ENCODE data around the gene MYB. TPM values are rescaled to one million over a fixed set of nuclear protein-coding genes. Genes with fewer than 3 reads are reported as not detected.
A peak's percentile ranks its signal among the peaks of the same experiment; 100 is the strongest.

MYB gene
- total and polyA plus RNA-seq, 2 of the 13 experiments (the other 11 are each of a cell fraction or from before 2014, with no cell fraction given): 0.04 to 0.20 TPM

DNA sequence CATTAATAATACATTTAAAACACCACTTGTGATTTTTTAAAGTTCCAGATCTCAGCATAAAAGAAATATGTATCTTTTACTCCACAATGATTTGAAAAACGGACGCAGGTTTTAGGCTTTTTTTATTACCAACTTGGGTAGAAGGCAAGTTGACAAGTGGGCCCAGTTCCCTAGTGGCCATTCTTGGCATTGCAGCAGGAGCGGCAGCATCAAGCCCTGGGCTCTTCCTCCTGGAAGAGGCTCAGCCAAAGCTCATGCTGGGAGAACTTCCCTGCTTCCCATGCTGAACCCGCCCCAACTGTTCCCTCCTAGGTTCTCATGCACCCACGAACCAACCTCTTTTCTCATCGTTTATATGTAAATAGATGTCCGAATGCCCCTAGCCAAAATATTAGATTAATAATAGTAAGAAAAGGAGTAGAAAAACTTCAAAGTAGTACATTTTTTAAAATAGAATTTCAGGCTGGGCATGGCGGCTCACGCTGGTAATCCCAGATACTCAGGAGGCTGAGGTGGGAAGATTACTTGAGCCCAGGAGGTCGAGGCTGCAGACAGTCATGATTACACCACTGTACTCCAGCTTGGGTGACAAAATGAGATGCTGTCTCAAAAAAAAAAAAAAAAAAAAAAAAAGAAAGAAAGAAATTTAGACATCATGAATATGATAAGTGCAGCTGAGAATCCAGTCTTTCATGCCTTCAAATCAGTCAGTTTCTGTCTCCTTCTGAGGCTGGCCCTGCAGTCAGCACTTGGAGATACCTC is 18.2 kb upstream of the MYB start:
- Histone ChIP-seq H3K79me2 (ENCODE audit: insufficient read depth, low read length) (no peaks in the 10 kb centered on the region), H4K20me1 (ENCODE audit: insufficient read depth, low read length) (no peaks in the 10 kb centered on the region), H3K9ac (ENCODE audit: insufficient read depth, low read depth, low read length) (no peak overlapping the region), H3K4me1 (ENCODE audit: insufficient read depth, low read length) (peaks cover 10% of the 10 kb centered on the region), H3K27me3 (ENCODE audit: control insufficient read depth in 1 of 2, insufficient read depth in 2 of 2, low read length in 2 of 2) (no peaks in the 10 kb centered on the region), H3K27ac (ENCODE audit: extremely low read length, insufficient read depth, low read length) (no peak overlapping the region), H3K36me3 (replicated peaks in 1 of 2; ENCODE audit: control insufficient read depth in 1 of 2, insufficient read depth in 2 of 2, low read length in 2 of 2) (no peaks in the 10 kb centered on the region), H3K4me3 (replicated peaks in 1 of 3; ENCODE audit: insufficient read depth in 1 of 3, low read depth in 2 of 3, low read length in 3 of 3) (no peak overlapping the region), H3K4me2 (ENCODE audit: low read depth, low read length) (no peak overlapping the region), H3K9me3 (ENCODE audit: low read length) (no peaks in the 10 kb centered on the region), H2AFZ (ENCODE audit: low read length) (no peak overlapping the region)
- intact Hi-C loops (cut with micrococcal nuclease; ENCODE audit: unreplicated experiment): no loop called here
- in situ Hi-C loops (cut with HindIII; ENCODE audit: extremely low pct_ligation_motif_present, low pct_unique_long_range_greater_than_20kb): no loop called here
- FAIRE-seq (peak; percentile 39), ATAC-seq (peak; percentile 91), DNase-seq (ENCODE audit: low spot score) (peak; percentile 23)
- ChIA-PET CTCF (ENCODE audit: low intra/inter-chr PET ratio, low total read pairs) (no interaction called here), POLR2A (no interaction called here)
- BruUV-seq (replicated peaks): no TSS peak
- WGBS (ENCODE audit: low lambda C conversion rate): 19% methylated on average over 10 of the region's 10 CpGs
- TF ChIP-seq ZNF333 (CRISPR knock-in tag; IDR thresholded peaks at IDR 0.05; ENCODE audit: borderline replicate concordance): no peak
- no peak for TF ChIP-seq ZNF367 (CRISPR knock-in tag; IDR thresholded peaks at IDR 0.05; ENCODE audit: borderline replicate concordance)
- TF ChIP-seq ZNF282 (IDR thresholded peaks at IDR 0.05; ENCODE audit: partially characterized antibody): no peak
- no peak for TF ChIP-seq FOXP1 (IDR thresholded peaks at IDR 0.05)
- TF ChIP-seq FOXP1 (CRISPR knock-in tag; IDR thresholded peaks at IDR 0.05): no peak
- no peak for TF ChIP-seq ZNF460 (CRISPR knock-in tag; IDR thresholded peaks at IDR 0.05; ENCODE audit: borderline replicate concordance)
- TF ChIP-seq ZNF644 (CRISPR knock-in tag; IDR thresholded peaks at IDR 0.05; ENCODE audit: low read depth): 0 out of 2 replicates have a peak, but pooled peaks have one; percentile 27
- TF ChIP-seq JDP2 (CRISPR knock-in tag; IDR thresholded peaks at IDR 0.05; ENCODE audit: borderline replicate concordance): no peak
- no peak for TF ChIP-seq ZNF788 (CRISPR knock-in tag; IDR thresholded peaks at IDR 0.05; ENCODE audit: borderline replicate concordance)
- TF ChIP-seq CTCF (CRISPR knock-in tag; IDR thresholded peaks at IDR 0.05): peak; percentile 55
- no peak for TF ChIP-seq HIC2 (CRISPR knock-in tag; IDR thresholded peaks at IDR 0.05; ENCODE audit: low read depth)
- no peak for TF ChIP-seq ZNF841 (CRISPR knock-in tag; IDR thresholded peaks at IDR 0.05; ENCODE audit: borderline replicate concordance)
- TF ChIP-seq CSRNP1 (CRISPR knock-in tag; IDR thresholded peaks at IDR 0.05): no peak
- no peak for TF ChIP-seq AKAP8 (CRISPR knock-in tag; IDR thresholded peaks at IDR 0.05)
- no peak for TF ChIP-seq MAFG (CRISPR knock-in tag; IDR thresholded peaks at IDR 0.05)
- peak; percentile 85 for TF ChIP-seq XRCC5 (optimal IDR thresholded peaks at IDR 0.05; ENCODE audit: low read length)
- TF ChIP-seq, protein P1, sequence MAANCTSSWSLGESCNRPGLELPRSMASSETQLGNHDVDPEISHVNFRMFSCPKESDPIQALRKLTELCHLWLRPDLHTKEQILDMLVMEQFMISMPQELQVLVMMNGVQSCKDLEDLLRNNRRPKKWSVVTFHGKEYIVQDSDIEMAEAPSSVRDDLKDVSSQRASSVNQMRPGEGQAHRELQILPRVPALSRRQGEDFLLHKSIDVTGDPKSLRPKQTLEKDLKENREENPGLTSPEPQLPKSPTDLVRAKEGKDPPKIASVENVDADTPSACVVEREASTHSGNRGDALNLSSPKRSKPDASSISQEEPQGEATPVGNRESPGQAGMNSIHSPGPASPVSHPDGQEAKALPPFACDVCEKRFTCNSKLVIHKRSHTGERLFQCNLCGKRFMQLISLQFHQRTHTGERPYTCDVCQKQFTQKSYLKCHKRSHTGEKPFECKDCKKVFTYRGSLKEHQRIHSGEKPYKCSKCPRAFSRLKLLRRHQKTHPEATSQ (CRISPR knock-in tag; IDR thresholded peaks at IDR 0.05; ENCODE audit: borderline replicate concordance): no peak
